MM.1S (cell line): ENCODE data around the gene ACTN4.
A peak's percentile ranks its signal among the peaks of the same experiment; 100 is the strongest.

Source experiments
- DNase-seq: peaks from one replicate; pipeline ENCODE4 v3.0.0-alpha.2; 2015
- H2AFZ ChIP-seq: fragments of 300-600 bp; sonication (generic); 2 replicates; pipeline ENCODE4 v1.6.0; 2016; ENCODE audit warnings: antibody characterized with exemption, low read length
- H3F3A ChIP-seq: fragments of 300-600 bp; sonication (generic); 2 replicates; pipeline ENCODE4 v1.6.1; 2016; ENCODE audit warnings: mild to moderate bottlenecking, antibody characterized with exemption, low read length, moderate library complexity, mixed read lengths; ENCODE audit not compliant: insufficient read depth
- H3K27ac ChIP-seq: fragments of 300-600 bp; sonication (generic); 2 replicates; pipeline ENCODE4 v1.5.1; 2016; ENCODE audit warnings: mild to moderate bottlenecking, low read length
- H3K27me3 ChIP-seq: fragments of 300-600 bp; sonication (generic); replicated peaks from 2 replicates; pipeline ENCODE4 v1.6.0; 2016; ENCODE audit warnings: low read length; ENCODE audit not compliant: insufficient read depth
- H3K36me3 ChIP-seq: fragments of 300-600 bp; sonication (generic); replicated peaks from 2 replicates; pipeline ENCODE4 v1.6.1; 2016; ENCODE audit warnings: mild to moderate bottlenecking, low read length, mixed read lengths; ENCODE audit not compliant: insufficient read depth
- H3K4me1 ChIP-seq: fragments of 300-600 bp; sonication (generic); 2 replicates; pipeline ENCODE4 v1.6.1; 2016; ENCODE audit warnings: low read length, mixed read lengths
- H3K4me2 ChIP-seq: fragments of 300-600 bp; sonication (generic); 2 replicates; pipeline ENCODE4 v1.6.0; 2016; ENCODE audit warnings: low read depth, low read length
- H3K4me3 ChIP-seq: fragments of 300-600 bp; sonication (generic); 2 replicates; pipeline ENCODE4 v1.5.1; 2016; ENCODE audit warnings: low read length, mixed read lengths
- H3K79me2 ChIP-seq: fragments of 300-600 bp; sonication (generic); 2 replicates; pipeline ENCODE4 v1.6.1; 2016; ENCODE audit warnings: mixed run types, low read length, mixed read lengths
- H3K9ac ChIP-seq: fragments of 300-600 bp; sonication (generic); 2 replicates; pipeline ENCODE4 v1.6.1; 2016; ENCODE audit warnings: low read length, mixed read lengths
- H3K9me2 ChIP-seq: fragments of 300-600 bp; sonication (generic); replicated peaks from 2 replicates; pipeline ENCODE4 v1.6.1; 2016; ENCODE audit warnings: mild to moderate bottlenecking, low read length, mixed read lengths; ENCODE audit not compliant: insufficient read depth
- H3K9me3 ChIP-seq: fragments of 300-600 bp; sonication (generic); replicated peaks from 2 replicates; pipeline ENCODE4 v1.6.1; 2016; ENCODE audit warnings: mild to moderate bottlenecking, low read length, mixed read lengths; ENCODE audit not compliant: insufficient read depth
- H4K20me1 ChIP-seq: fragments of 300-600 bp; sonication (generic); 2 replicates; pipeline ENCODE4 v1.6.1; 2016; ENCODE audit warnings: mild to moderate bottlenecking, low read length, moderate library complexity, mixed read lengths; ENCODE audit not compliant: insufficient read depth
- EZH2 ChIP-seq: fragments of 300-600 bp; sonication (generic); optimal IDR thresholded peaks from 2 replicates; pipeline ENCODE3; 2017; ENCODE audit warnings: low read depth, mild to moderate bottlenecking, antibody characterized with exemption, low read length, mixed read lengths
- EZH2phosphoT487 ChIP-seq: fragments of 300-600 bp; sonication (generic); IDR thresholded peaks from 2 replicates; pipeline ENCODE4 v1.6.1; 2018; ENCODE audit warnings: antibody characterized with exemption, low read length
- TF ChIP-seq, protein P1 (sequence below): fragments of 300-600 bp; sonication (generic); IDR thresholded peaks from 2 replicates; pipeline ENCODE4 v1.5.1; 2016; ENCODE audit warnings: antibody characterized with exemption, low read length, mixed read lengths

The ACTN4 gene

GRCh38 chr19:38734176-38734425, 86.7 kb downstream of the ACTN4 start:
- H3K4me2 ChIP-seq = peak overlapping the region; percentile 85
- H3K27me3 ChIP-seq = peaks cover 4% of the 10 kb centered on the region
- peak overlapping the region; percentile 77 for H3K27ac ChIP-seq
- no peak for DNase-seq
- H3F3A ChIP-seq = peaks cover 25% of the 10 kb centered on the region
- H3K4me3 ChIP-seq = peak overlapping the region; percentile 60
- H3K79me2 ChIP-seq = no peaks in the 10 kb centered on the region
- no peaks in the 10 kb centered on the region for H3K36me3 ChIP-seq
- H3K9me3 ChIP-seq = no peaks in the 10 kb centered on the region
- H3K4me1 ChIP-seq = peaks cover 18% of the 10 kb centered on the region
- H3K9ac ChIP-seq = peak overlapping the region; percentile 47
- H3K9me2 ChIP-seq = no peaks in the 10 kb centered on the region
- no peaks in the 10 kb centered on the region for H4K20me1 ChIP-seq
- TF ChIP-seq EZH2phosphoT487 (no peak), EZH2 (no peak)
- TF ChIP-seq, protein P1, sequence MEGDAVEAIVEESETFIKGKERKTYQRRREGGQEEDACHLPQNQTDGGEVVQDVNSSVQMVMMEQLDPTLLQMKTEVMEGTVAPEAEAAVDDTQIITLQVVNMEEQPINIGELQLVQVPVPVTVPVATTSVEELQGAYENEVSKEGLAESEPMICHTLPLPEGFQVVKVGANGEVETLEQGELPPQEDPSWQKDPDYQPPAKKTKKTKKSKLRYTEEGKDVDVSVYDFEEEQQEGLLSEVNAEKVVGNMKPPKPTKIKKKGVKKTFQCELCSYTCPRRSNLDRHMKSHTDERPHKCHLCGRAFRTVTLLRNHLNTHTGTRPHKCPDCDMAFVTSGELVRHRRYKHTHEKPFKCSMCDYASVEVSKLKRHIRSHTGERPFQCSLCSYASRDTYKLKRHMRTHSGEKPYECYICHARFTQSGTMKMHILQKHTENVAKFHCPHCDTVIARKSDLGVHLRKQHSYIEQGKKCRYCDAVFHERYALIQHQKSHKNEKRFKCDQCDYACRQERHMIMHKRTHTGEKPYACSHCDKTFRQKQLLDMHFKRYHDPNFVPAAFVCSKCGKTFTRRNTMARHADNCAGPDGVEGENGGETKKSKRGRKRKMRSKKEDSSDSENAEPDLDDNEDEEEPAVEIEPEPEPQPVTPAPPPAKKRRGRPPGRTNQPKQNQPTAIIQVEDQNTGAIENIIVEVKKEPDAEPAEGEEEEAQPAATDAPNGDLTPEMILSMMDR = no peak
- H2AFZ ChIP-seq = peak overlapping the region; percentile 71

GRCh38 chr19:38734426-38735256, 87.2 kb downstream of the ACTN4 start:
- peaks cover 4% of the 10 kb centered on the region for H3K27me3 ChIP-seq
- H3F3A ChIP-seq = peaks cover 25% of the 10 kb centered on the region
- peak overlapping the region; percentile 60 for H3K4me3 ChIP-seq
- peak; percentile 74 for DNase-seq
- H3K9me3 ChIP-seq = no peaks in the 10 kb centered on the region
- H3K36me3 ChIP-seq = no peaks in the 10 kb centered on the region
- peaks cover 18% of the 10 kb centered on the region for H3K4me1 ChIP-seq
- H3K27ac ChIP-seq = peak overlapping the region; percentile 77
- H2AFZ ChIP-seq = peak overlapping the region; percentile 71
- H4K20me1 ChIP-seq = no peaks in the 10 kb centered on the region
- peak overlapping the region; percentile 85 for H3K4me2 ChIP-seq
- peak overlapping the region; percentile 47 for H3K9ac ChIP-seq
- no peaks in the 10 kb centered on the region for H3K9me2 ChIP-seq
- H3K79me2 ChIP-seq = no peaks in the 10 kb centered on the region
- TF ChIP-seq, protein P1 = no peak
- TF ChIP-seq EZH2 (no peak), EZH2phosphoT487 (no peak)

- Histone ChIP-seq H3K4me1 (peaks cover 18% of the 10 kb centered on the region), H3K4me3 (peak overlapping the region; percentile 60), H4K20me1 (no peaks in the 10 kb centered on the region), H3K9me3 (no peaks in the 10 kb centered on the region), H3K27me3 (peaks cover 4% of the 10 kb centered on the region), H3K9ac (peak overlapping the region; percentile 47; the same call in 1 of the 2 replicates), H3K4me2 (peak overlapping the region; percentile 85), H2AFZ (peak overlapping the region; percentile 71), H3K27ac (peak overlapping the region; percentile 77), H3K9me2 (no peaks in the 10 kb centered on the region), H3K36me3 (no peaks in the 10 kb centered on the region), H3F3A (peaks cover 25% of the 10 kb centered on the region), H3K79me2 (no peaks in the 10 kb centered on the region)
- DNase-seq = no peak
- TF ChIP-seq, protein P1 = no peak
- TF ChIP-seq EZH2phosphoT487 (no peak), EZH2 (no peak)
These were observed 87.8 kb downstream of the ACTN4 start for GRCh38 chr19:38735257-38735686.
